Frontal cortex (tissue), 4 donors: Measurements from ENCODE around the gene FMO3. TPM values are rescaled to one million over a fixed set of nuclear protein-coding genes. Genes with fewer than 3 reads are reported as not detected.

ENCODE experiments used
- DNase-seq, 2 donors: peaks; one replicate each; pipeline ENCODE4 v3.0.0; 2012; ENCODE audit warnings: low spot score in 2 of 2
- FAIRE-seq: peaks from 2 replicates; lab custom pipeline; 2012; peaks lifted over from hg19 to GRCh38; lab: Jason Lieb, UNC
- total RNA-seq: library from RNA; depleted of rRNA; stranded (reverse); fragments of >200 nt; gene quantifications from one replicate; pipeline ENCODE4 v1.2.3, GENCODE V29; 2014
- donor health status: control.
- donor health status: control.
- donor health status: control.

FMO3 gene
- total RNA-seq, 1 donor from 2014 or later = not detected

GRCh38 chr1:171113382-171113781 lies 22.7 kb downstream of the FMO3 start:
- DNase-seq = no peak
- FAIRE-seq = no peak

GRCh38 chr1:171115280-171115897 lies 24.7 kb downstream of the FMO3 start:
- DNase-seq (no peak), FAIRE-seq (no peak)

- DNase-seq (no peak), FAIRE-seq (no peak)
Measured at GRCh38 chr1:171116676-171117075, 26.0 kb downstream of the FMO3 start.

- no peak for FAIRE-seq
- no peak for DNase-seq
Measured at GRCh38 chr1:171117085-171117484, 26.4 kb downstream of the FMO3 start.

GRCh38 chr1:171119648-171120047 lies 28.9 kb downstream of the FMO3 start:
- no peak for FAIRE-seq
- no peak for DNase-seq

GRCh38 chr1:171122299-171122698 lies 31.6 kb downstream of the FMO3 start:
- DNase-seq (no peak), FAIRE-seq (no peak)

- DNase-seq (no peak), FAIRE-seq (no peak)
Measured at GRCh38 chr1:171122893-171123292, 32.2 kb downstream of the FMO3 start.

- DNase-seq = no peak
Measured at GRCh38 chr1:171126504-171126903, 35.8 kb downstream of the FMO3 start.

GRCh38 chr1:171127099-171127498 lies 36.4 kb downstream of the FMO3 start:
- no peak for FAIRE-seq
- no peak for DNase-seq

More at GRCh38 chr1:171126504-171126903, 35.8 kb downstream of the FMO3 start:
- no peak for FAIRE-seq

- DNase-seq (no peak), FAIRE-seq (no peak)
Measured at GRCh38 chr1:171127501-171127900, 36.8 kb downstream of the FMO3 start.

- no peak for FAIRE-seq
- DNase-seq = no peak
Measured at GRCh38 chr1:171128463-171128862, 37.8 kb downstream of the FMO3 start.

- no peak for FAIRE-seq
- no peak for DNase-seq
Measured at GRCh38 chr1:171134204-171134923, 43.7 kb downstream of the FMO3 start.

GRCh38 chr1:171137580-171137979 lies 46.9 kb downstream of the FMO3 start:
- DNase-seq (no peak), FAIRE-seq (no peak)

GRCh38 chr1:171138980-171139379 lies 48.3 kb downstream of the FMO3 start:
- DNase-seq = no peak
- FAIRE-seq = no peak

- FAIRE-seq (no peak), DNase-seq (no peak)
Measured at GRCh38 chr1:171139890-171140289, 49.2 kb downstream of the FMO3 start.

- FAIRE-seq = no peak
- no peak for DNase-seq
Measured at GRCh38 chr1:171140401-171140800, 49.7 kb downstream of the FMO3 start.

- DNase-seq = no peak
- FAIRE-seq = no peak
Measured at GRCh38 chr1:171140956-171141687, 50.4 kb downstream of the FMO3 start.

- FAIRE-seq = no peak
- DNase-seq = no peak
Measured at GRCh38 chr1:171141688-171142415, 51.1 kb downstream of the FMO3 start.

- DNase-seq (no peak), FAIRE-seq (no peak)
Measured at GRCh38 chr1:171142416-171143385, 52.0 kb downstream of the FMO3 start.
